Measurements from ENCODE around the gene HVCN1.

- no peak for TF ChIP-seq ELF4 (IDR thresholded peaks at IDR 0.05)
- TF ChIP-seq FOXM1 (IDR thresholded peaks at IDR 0.05; ENCODE audit: borderline replicate concordance) = no peak
- no peak for TF ChIP-seq BHLHE40 (IDR thresholded peaks at IDR 0.05; ENCODE audit: borderline replicate concordance)
- no peak for TF ChIP-seq SP1 (IDR thresholded peaks at IDR 0.05)
- no peak for TF ChIP-seq HDGF (IDR thresholded peaks at IDR 0.05; ENCODE audit: borderline replicate concordance)
- no peak for TF ChIP-seq PKNOX1 (IDR thresholded peaks at IDR 0.05)
- no peak for TF ChIP-seq L3MBTL2 (conservative IDR thresholded peaks at IDR 0.05)
These were observed 52.4 kb downstream of the HVCN1 start for GRCh38 chr12:110636516-110636915.
